H1 (cell line): ENCODE data around the gene PLSCR5. TPM values are rescaled to one million over a fixed set of nuclear protein-coding genes. Genes with fewer than 3 reads are reported as not detected.

ENCODE experiments used
- CTCF ChIA-PET: fragments of 300-600 bp; sonication (Branson Sonifier 250); formaldehyde crosslinking; loops from one replicate; lab custom pipeline; 2021; ENCODE audit not compliant: partially characterized antibody; lab: Charles Lee
- POLR2A ChIA-PET: fragments of 300-600 bp; sonication (Branson Sonifier 250); formaldehyde crosslinking; loops from one replicate; lab custom pipeline; 2021; ENCODE audit warnings: inconsistent platforms; ENCODE audit not compliant: partially characterized antibody; lab: Charles Lee
- DNase-seq, 2 experiments: peaks; one replicate each; pipeline versions ENCODE4 v3.0.0 to v3.0.0-alpha.2; 2010 to 2022; ENCODE audit warnings: low spot score in 2 of 2, low read depth in 1 of 2, mixed read lengths in 1 of 2
- FAIRE-seq: peaks from 2 replicates; lab custom pipeline; 2011; peaks lifted over from hg19 to GRCh38; lab: Jason Lieb, UNC
- H2AFZ ChIP-seq: 2 replicates; pipeline ENCODE4 v1.8.1; 2012; ENCODE audit warnings: low read length, inconsistent platforms
- H2AK5ac ChIP-seq: 2 replicates; pipeline ENCODE4 v1.6.1; 2013; ENCODE audit warnings: low read depth, low read length
- H2BK120ac ChIP-seq: replicated peaks from 2 replicates; pipeline ENCODE3; 2013; ENCODE audit warnings: low read depth, low read length, inconsistent platforms
- H2BK12ac ChIP-seq: 2 replicates; pipeline ENCODE4 v1.6.1; 2013; ENCODE audit warnings: low read depth, low read length
- H2BK15ac ChIP-seq: 2 replicates; pipeline ENCODE4 v1.6.1; 2013; ENCODE audit warnings: low read length
- H2BK20ac ChIP-seq: 2 replicates; pipeline ENCODE4 v1.6.1; 2013; ENCODE audit warnings: low read length
- H2BK5ac ChIP-seq: 2 replicates; pipeline ENCODE4 v1.6.1; 2013; ENCODE audit warnings: low read depth, low read length
- H3K14ac ChIP-seq: 2 replicates; pipeline ENCODE4 v1.6.1; 2013; ENCODE audit warnings: inconsistent platforms; ENCODE audit not compliant: insufficient read length
- H3K18ac ChIP-seq: 2 replicates; pipeline ENCODE4 v1.6.1; 2013; ENCODE audit warnings: low read length; ENCODE audit errors: extremely low read depth
- H3K23ac ChIP-seq: 2 replicates; pipeline ENCODE4 v1.6.1; 2013; ENCODE audit warnings: inconsistent platforms; ENCODE audit not compliant: insufficient read length
- H3K23me2 ChIP-seq: 2 replicates; pipeline ENCODE4 v1.6.1; 2013; ENCODE audit warnings: low read depth, low read length
- H3K27ac ChIP-seq: 2 replicates; pipeline ENCODE4 v1.6.1; 2011; ENCODE audit warnings: low read depth, low read length, inconsistent platforms
- H3K27me3 ChIP-seq, 4 experiments: replicated peaks in 1 of 4; 1 replicate in 1 of 4; 2 replicates in 3 of 4; pipeline versions ENCODE4 v1.6.1 to v1.8.1; 2011 to 2013; ENCODE audit warnings: low read length in 3 of 4, mild to moderate bottlenecking in 3 of 4, inconsistent platforms in 2 of 4, mixed read lengths in 2 of 4, moderate library complexity in 1 of 4; ENCODE audit not compliant: control insufficient read depth in 3 of 4, insufficient read depth in 3 of 4; ENCODE audit errors: extremely low read depth in 1 of 4
- H3K36me3 ChIP-seq, 4 experiments: 2 replicates each; pipeline versions ENCODE4 v1.6.1 to v1.8.1; 2011 to 2013; ENCODE audit warnings: mild to moderate bottlenecking in 4 of 4, low read length in 3 of 4, moderate library complexity in 2 of 4, control low read depth in 1 of 4, inconsistent platforms in 1 of 4; ENCODE audit not compliant: insufficient read depth in 4 of 4, control insufficient read depth in 2 of 4
- H3K4ac ChIP-seq: replicated peaks from 2 replicates; pipeline ENCODE3; 2013; ENCODE audit warnings: low read length, low read depth, mixed read lengths, inconsistent platforms; ENCODE audit not compliant: insufficient read length
- H3K4me1 ChIP-seq, 4 experiments: replicated peaks in 1 of 4; 1 replicate in 1 of 4; 2 replicates in 3 of 4; pipeline versions ENCODE4 v1.6.1 to v1.8.1; 2011 to 2013; ENCODE audit warnings: low read length in 3 of 4, inconsistent platforms in 2 of 4, mixed read lengths in 1 of 4; ENCODE audit not compliant: insufficient read depth in 4 of 4, control insufficient read depth in 3 of 4
- H3K4me2 ChIP-seq, 2 experiments: 2 replicates each; pipeline versions ENCODE4 v1.6.1 to v1.8.1; 2011 to 2013; ENCODE audit warnings: low read depth in 2 of 2, low read length in 2 of 2, control low read depth in 1 of 2, inconsistent platforms in 1 of 2, mild to moderate bottlenecking in 1 of 2; ENCODE audit not compliant: insufficient read depth in 1 of 2
- H3K4me3 ChIP-seq, 4 experiments: fragments of 200-600, 300-600 bp in 1 of 4; sonication (generic), shearing (Covaris generic), sonication (Bioruptor Twin) in 1 of 4; 2 replicates each; pipeline versions ENCODE4 v1.5.1 to v1.8.1; 2011 to 2016; ENCODE audit warnings: low read length in 4 of 4, low read depth in 3 of 4, control low read depth in 2 of 4, inconsistent platforms in 2 of 4, mild to moderate bottlenecking in 2 of 4, mixed read lengths in 1 of 4, moderate library complexity in 1 of 4; ENCODE audit not compliant: insufficient read depth in 2 of 4; ENCODE audit errors: extremely low read depth in 1 of 4
- H3K56ac ChIP-seq: replicated peaks from 2 replicates; pipeline ENCODE3; 2013; ENCODE audit warnings: low read depth, mild to moderate bottlenecking, mixed read lengths, low read length, inconsistent platforms; ENCODE audit not compliant: insufficient read length
- H3K79me1 ChIP-seq: 2 replicates; pipeline ENCODE4 v1.6.1; 2013; ENCODE audit warnings: low read depth, low read length, control low read depth
- H3K79me2 ChIP-seq, 2 experiments: 2 replicates each; pipeline versions ENCODE4 v1.6.1 to v1.8.1; 2012 to 2013; ENCODE audit warnings: low read length in 2 of 2, mild to moderate bottlenecking in 2 of 2, inconsistent platforms in 1 of 2; ENCODE audit not compliant: insufficient read depth in 2 of 2, control insufficient read depth in 1 of 2
- H3K9ac ChIP-seq, 4 experiments: replicated peaks in 1 of 4; 1 replicate in 1 of 4; 2 replicates in 3 of 4; pipeline versions ENCODE4 v1.6.1 to v1.8.1; 2011 to 2013; ENCODE audit warnings: low read depth in 3 of 4, low read length in 3 of 4, control low read depth in 2 of 4, mild to moderate bottlenecking in 2 of 4, moderate library complexity in 2 of 4, inconsistent platforms in 1 of 4; ENCODE audit errors: extremely low read depth in 1 of 4
- H3K9me3 ChIP-seq, 2 experiments: 2 replicates each; pipeline versions ENCODE4 v1.6.1 to v1.8.1; 2012 to 2013; ENCODE audit warnings: mild to moderate bottlenecking in 2 of 2, moderate library complexity in 2 of 2, control low read depth in 1 of 2, inconsistent platforms in 1 of 2, low read depth in 1 of 2, low read length in 1 of 2, mixed read lengths in 1 of 2; ENCODE audit not compliant: insufficient read depth in 2 of 2
- H4K20me1 ChIP-seq, 2 experiments: replicated peaks in 1 of 2; 2 replicates each; pipeline versions ENCODE3 to v1.8.1; 2011 to 2013; ENCODE audit warnings: inconsistent platforms in 2 of 2, low read length in 2 of 2, mild to moderate bottlenecking in 1 of 2; ENCODE audit not compliant: insufficient read depth in 2 of 2, control insufficient read depth in 1 of 2
- H4K5ac ChIP-seq: 2 replicates; pipeline ENCODE4 v1.6.1; 2013; ENCODE audit warnings: low read length, low read depth, mixed read lengths, inconsistent platforms; ENCODE audit not compliant: insufficient read length
- H4K8ac ChIP-seq: 2 replicates; pipeline ENCODE4 v1.8.0; 2013; ENCODE audit warnings: mild to moderate bottlenecking, moderate library complexity, low read length, inconsistent platforms; ENCODE audit not compliant: insufficient read depth; ENCODE audit errors: extremely low read depth
- H4K91ac ChIP-seq: replicated peaks from 2 replicates; pipeline ENCODE3; 2013; ENCODE audit warnings: low read length, mixed read lengths, inconsistent platforms; ENCODE audit not compliant: insufficient read length
- BCL11A ChIP-seq, 2 experiments: IDR thresholded peaks; one replicate each; pipeline ENCODE4 v1.6.1; 2011; ENCODE audit warnings: low read depth in 2 of 2, low read length in 2 of 2, mild to moderate bottlenecking in 2 of 2
- KDM4A ChIP-seq: IDR thresholded peaks from one replicate; pipeline ENCODE4 v1.7.1; 2012; ENCODE audit warnings: low read depth, mild to moderate bottlenecking, moderate library complexity, low read length, inconsistent platforms; ENCODE audit not compliant: severe bottlenecking
- MAFK ChIP-seq: IDR thresholded peaks from 2 replicates; pipeline ENCODE4 v1.6.1; 2012; ENCODE audit warnings: low read depth, mild to moderate bottlenecking, improper control_type of control experiment, low read length
- SAP30 ChIP-seq: fragments of 300-600 bp; sonication (generic); IDR thresholded peaks from 2 replicates; pipeline ENCODE4 v1.7.1; 2012; ENCODE audit warnings: low read length, moderate library complexity, mild to moderate bottlenecking, inconsistent platforms; ENCODE audit not compliant: insufficient read depth, insufficient replicate concordance
- SIRT6 ChIP-seq: IDR thresholded peaks from one replicate; pipeline ENCODE4 v1.7.1; 2012; ENCODE audit warnings: low read length, inconsistent platforms
- TBP ChIP-seq: IDR thresholded peaks from 2 replicates; pipeline ENCODE4 v1.6.1; 2011; ENCODE audit warnings: low read depth, low read length, improper control_type of control experiment
- TEAD4 ChIP-seq: IDR thresholded peaks from 2 replicates; pipeline ENCODE4 v1.6.1; 2012; ENCODE audit warnings: low read depth, low read length, inconsistent platforms, mixed read lengths
- YY1 ChIP-seq: IDR thresholded peaks from 2 replicates; pipeline ENCODE4 v1.6.1; 2011; ENCODE audit warnings: low read depth, mild to moderate bottlenecking, low read length
- WGBS, 2 experiments: shearing (Covaris generic) in 1 of 2; methylation state at CpG; one replicate each; pipeline versions ENCODE4 v1.1.6 to v1.1.7; 2013 to 2015; ENCODE audit warnings: low lambda C conversion rate in 2 of 2, mixed read lengths in 2 of 2, inconsistent platforms in 1 of 2, low coverage in 1 of 2, missing lambda C conversion rate in 1 of 2; ENCODE audit not compliant: insufficient replicate concordance in 2 of 2, insufficient coverage in 1 of 2, insufficient read length in 1 of 2; ENCODE audit errors: extremely low coverage in 1 of 2, missing lambda C conversion rate in 1 of 2; 5-methylcytosine and 5-hydroxymethylcytosine counted together
- polyA plus RNA-seq, 7 experiments: library from polyadenylated mRNA; depleted of rRNA in 3 of 7; stranded (reverse) in 5 of 7; unstranded in 2 of 7; fragments of >200 nt in 5 of 7; fragments of 200-250 nt in 2 of 7; gene quantifications; 1 replicate in 5 of 7; 2 replicates in 1 of 7; 4 replicates in 1 of 7; pipeline versions ENCODE4 v1.2.1 to v1.2.3, GENCODE V29; 2011 to 2013; ENCODE audit warnings: missing spikeins in 2 of 7, mixed read lengths in 2 of 7
- total RNA-seq: library from RNA; stranded (reverse); fragmentation: NEBNext Ultra II Directional; extraction: Animal tissue kit (Norgen Biotek cat#: 25700); gene quantifications from 2 replicates; pipeline ENCODE4 v1.2.1, GENCODE V29; 2021
- TF ChIP-seq, protein P1 (sequence below): IDR thresholded peaks from 2 replicates; pipeline ENCODE4 v1.6.1; 2011; ENCODE audit warnings: low read length, improper control_type of control experiment

The PLSCR5 gene
- total and polyA plus RNA-seq, 2 of the 8 experiments (the other 6 are each of a cell fraction or from before 2014, with no cell fraction given): not detected

DNA sequence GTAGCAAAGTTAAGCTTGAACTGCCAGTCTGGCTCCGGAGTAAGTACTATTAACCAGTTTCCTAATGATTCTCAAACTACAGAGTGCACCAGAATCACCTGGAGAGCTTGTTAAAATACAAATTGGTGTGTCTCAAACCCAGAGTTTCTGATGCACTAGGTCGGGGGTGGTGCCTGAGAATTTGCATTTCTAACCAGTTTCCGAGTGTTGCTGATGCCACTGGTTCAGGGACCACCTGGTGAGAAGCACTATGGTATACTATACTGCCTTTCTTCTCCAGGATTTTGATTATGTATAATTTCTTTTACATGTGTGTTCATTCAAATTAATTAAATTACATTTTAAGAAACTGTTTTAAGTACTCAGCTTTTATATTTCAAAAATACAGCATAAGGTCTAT is 48.8 kb upstream of the PLSCR5 start:
- no peak for DNase-seq

More for the DNA sequence above, 48.8 kb upstream of the PLSCR5 start:
- Histone ChIP-seq H3K56ac (no peak overlapping the region), H4K91ac (no peak overlapping the region), H3K79me1 (no peaks in the 10 kb centered on the region), H3K9me3 (no peaks in the 10 kb centered on the region), H2BK120ac (no peak overlapping the region), H3K4me3 (no peak overlapping the region), H3K18ac (no peak overlapping the region), H2AFZ (0 out of 2 replicates have a peak overlapping the region, but pooled peaks have one; percentile 34), H2BK5ac (no peak overlapping the region), H3K36me3 (no peaks in the 10 kb centered on the region), H3K27me3 (no peaks in the 10 kb centered on the region), H3K14ac (no peak overlapping the region), H2BK20ac (no peak overlapping the region), H2BK12ac (no peak overlapping the region), H3K4me2 (0 out of 4 replicates have a peak overlapping the region, but pooled peaks of 1 of the 2 experiments have one; percentile 26), H4K20me1 (no peaks in the 10 kb centered on the region), H2BK15ac (no peak overlapping the region), H2AK5ac (no peak overlapping the region), H4K8ac (no peak overlapping the region; the same call in 1 of the 2 replicates), H4K5ac (no peak overlapping the region), H3K23ac (no peak overlapping the region), H3K27ac (no peak overlapping the region), H3K79me2 (no peaks in the 10 kb centered on the region), H3K9ac (no peak overlapping the region), H3K4me1 (peaks cover 0 to 6% (median 2%) of the 10 kb centered on the region in 4 experiments; a peak in 2 of 7 replicates), H3K4ac (no peak overlapping the region), H3K23me2 (no peaks in the 10 kb centered on the region)
- TF ChIP-seq KDM4A (no peak), MAFK (no peak), TEAD4 (no peak), YY1 (no peak), SAP30 (no peak), BCL11A (IDR thresholded peaks at IDR 0.05; ENCODE audit: low read depth in 2 of 2, low read length in 2 of 2) (no peak), SIRT6 (no peak), TBP (no peak)
- TF ChIP-seq, protein P1, sequence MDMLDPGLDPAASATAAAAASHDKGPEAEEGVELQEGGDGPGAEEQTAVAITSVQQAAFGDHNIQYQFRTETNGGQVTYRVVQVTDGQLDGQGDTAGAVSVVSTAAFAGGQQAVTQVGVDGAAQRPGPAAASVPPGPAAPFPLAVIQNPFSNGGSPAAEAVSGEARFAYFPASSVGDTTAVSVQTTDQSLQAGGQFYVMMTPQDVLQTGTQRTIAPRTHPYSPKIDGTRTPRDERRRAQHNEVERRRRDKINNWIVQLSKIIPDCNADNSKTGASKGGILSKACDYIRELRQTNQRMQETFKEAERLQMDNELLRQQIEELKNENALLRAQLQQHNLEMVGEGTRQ: no peak
- ChIA-PET POLR2A (no interaction called here), CTCF (no interaction called here)
- WGBS, 2 experiments: 23% methylated on average over 3 of the region's 3 CpGs; no CpG with 5 or more reads in 1 of the 2 experiments
- FAIRE-seq: no peak
